GM19239 (cell line): Measurements from ENCODE around the gene RDH8.
"Not testable (repeated sequence)": the region's sequence is repeated elsewhere in the genome, so short reads cannot be mapped to it uniquely, and the experiment has no call there.

Source experiments
- DNase-seq: peaks from one replicate; pipeline ENCODE4 v3.0.0; 2011; ENCODE audit warnings: low spot score; ENCODE audit not compliant: insufficient read length
- FAIRE-seq: peaks from 2 replicates; lab custom pipeline; 2011; peaks lifted over from hg19 to GRCh38; lab: Jason Lieb, UNC

RDH8 gene

DNA sequence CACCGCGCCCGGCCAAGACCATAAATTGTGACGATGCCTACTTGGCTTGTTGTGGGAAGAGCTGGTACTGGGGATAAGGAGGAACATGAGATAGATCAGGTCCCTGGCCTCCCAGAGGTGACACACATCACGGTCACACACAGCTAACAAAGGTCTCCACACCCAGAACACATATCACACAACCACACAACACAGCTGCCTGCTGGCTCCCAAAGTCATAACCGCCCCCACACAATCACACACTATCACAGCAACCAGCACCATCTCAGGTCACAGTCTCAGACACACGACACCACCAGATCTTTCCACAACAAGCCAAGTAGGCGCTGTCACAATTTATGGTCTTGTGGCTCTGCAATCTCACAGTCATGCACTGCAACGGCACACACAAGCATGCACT lies 8.7 kb upstream of the RDH8 start:
- FAIRE-seq (no peak), DNase-seq (no peak)

DNA sequence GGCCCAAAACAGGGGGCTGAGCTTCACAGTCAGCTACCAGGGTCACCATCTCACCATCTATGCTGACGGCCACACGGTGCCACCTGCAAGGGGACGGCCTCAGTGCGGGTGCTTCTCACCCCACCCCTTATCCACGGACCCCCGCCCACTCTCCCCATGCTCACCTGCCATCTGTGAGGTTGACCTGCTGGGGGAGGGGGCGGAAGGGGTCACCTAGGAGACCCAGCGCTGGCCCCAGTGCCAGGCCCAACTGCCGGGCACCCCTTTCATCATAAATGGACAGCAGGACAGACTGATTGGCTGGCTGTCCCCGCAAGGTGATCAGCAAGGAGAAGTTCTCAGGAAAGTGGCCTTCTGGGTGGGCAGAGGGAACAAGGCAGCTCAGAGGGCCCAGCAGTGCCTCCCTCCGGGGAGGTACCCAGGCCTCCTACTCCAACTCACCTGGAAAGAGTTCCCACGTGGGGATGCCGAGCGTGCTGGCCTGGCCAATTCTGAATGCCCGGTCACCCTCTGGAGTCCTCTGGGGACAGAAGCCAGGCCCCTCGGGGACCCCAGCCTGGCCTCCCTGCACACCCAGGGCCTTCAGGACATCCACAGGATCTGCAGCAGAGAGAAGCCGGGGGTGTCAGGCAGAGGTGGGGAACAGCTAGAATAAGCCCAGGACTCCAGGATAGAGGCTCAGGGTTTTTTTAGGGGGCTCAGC lies 7.5 kb upstream of the RDH8 start:
- FAIRE-seq (no peak), DNase-seq (no peak)

DNA sequence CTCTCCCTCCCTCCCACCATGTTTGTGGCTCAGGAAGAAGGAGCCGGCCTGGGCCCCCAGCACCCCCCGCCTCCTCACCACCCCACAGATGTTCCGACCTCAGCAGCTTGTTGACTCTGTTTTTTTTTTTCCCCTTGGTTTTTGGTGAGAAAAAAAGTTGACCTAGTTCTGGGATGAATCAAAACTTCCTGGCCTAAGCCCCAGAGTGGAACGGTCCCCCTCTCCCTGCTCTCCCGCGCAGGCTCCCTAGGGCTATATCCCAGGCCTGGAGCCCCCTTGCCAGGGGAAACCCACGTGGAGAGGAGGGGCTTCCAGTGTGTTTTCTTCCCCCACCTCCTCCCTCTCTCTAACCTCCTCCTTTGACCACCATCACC lies 7.0 kb upstream of the RDH8 start:
- no peak for FAIRE-seq

DNA sequence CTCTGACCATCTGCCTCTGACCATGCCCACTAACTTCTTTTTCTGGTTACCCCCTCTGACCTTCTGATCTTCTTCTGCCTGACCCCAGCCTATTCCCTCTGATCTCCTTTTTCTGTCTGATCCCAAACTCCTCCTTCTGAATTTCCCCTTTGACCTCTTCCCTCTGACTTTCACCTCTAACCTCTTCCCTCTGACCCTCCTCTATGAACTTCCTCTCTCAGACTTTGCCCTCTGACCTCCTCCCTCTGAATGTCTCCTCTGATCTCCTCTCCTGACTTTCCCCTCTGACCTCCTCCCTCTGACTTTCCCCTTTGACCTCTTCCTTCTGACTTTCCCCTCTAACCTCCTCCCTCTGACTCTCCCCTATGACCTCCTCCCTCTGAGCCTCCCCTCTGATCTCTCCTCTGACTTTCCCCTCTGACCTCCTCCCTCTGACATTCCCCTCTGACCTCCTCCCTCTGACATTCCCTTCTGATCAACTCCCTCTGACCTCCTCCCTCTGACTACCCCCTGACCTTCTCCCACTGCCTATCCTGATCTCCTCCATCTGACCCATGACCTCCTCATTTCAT lies 6.4 kb upstream of the RDH8 start:
- no peak for FAIRE-seq
- no peak for DNase-seq

More for the DNA sequence above, 7.0 kb upstream of the RDH8 start:
- no peak for DNase-seq

DNA sequence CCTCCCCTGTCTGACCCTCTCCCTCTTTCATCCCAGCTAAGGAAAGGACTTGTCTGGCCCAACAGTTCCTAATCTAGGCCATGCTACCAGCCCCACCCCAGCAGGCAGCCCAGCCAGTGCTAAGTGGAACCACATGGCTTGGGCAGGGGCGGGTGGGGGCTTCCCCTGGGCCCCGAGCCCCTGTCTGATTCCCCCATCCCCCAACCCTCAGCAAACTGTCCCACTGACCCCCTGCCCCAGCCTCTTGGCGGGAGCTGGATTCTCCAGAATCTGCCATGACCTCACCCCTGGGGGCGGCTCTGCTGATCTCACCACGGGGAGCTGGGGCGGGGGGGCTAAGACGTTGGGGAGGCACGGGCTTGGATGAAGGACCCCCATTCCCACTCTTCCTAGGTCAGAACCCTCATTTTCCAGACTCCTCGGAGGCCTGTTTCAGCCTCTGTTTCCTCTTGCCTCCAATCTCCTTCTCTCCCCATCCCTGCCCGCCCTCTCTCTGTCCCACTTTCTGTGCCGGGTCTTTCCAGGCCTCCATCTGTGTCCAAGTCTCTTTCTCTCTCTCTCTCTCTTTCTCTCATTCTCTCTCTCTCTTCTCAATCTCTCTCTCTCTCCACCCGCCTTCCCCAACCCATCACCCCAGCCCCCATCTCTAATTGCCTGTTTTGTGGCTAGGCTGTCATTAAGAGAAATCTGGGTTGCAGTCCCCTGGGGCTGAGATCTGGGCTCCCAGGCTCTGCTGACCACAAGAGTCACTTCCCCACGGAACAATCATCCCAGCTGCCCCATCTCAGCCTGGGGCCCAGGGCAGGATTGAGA lies 5.7 kb upstream of the RDH8 start:
- no peak for FAIRE-seq
- DNase-seq = no peak

DNA sequence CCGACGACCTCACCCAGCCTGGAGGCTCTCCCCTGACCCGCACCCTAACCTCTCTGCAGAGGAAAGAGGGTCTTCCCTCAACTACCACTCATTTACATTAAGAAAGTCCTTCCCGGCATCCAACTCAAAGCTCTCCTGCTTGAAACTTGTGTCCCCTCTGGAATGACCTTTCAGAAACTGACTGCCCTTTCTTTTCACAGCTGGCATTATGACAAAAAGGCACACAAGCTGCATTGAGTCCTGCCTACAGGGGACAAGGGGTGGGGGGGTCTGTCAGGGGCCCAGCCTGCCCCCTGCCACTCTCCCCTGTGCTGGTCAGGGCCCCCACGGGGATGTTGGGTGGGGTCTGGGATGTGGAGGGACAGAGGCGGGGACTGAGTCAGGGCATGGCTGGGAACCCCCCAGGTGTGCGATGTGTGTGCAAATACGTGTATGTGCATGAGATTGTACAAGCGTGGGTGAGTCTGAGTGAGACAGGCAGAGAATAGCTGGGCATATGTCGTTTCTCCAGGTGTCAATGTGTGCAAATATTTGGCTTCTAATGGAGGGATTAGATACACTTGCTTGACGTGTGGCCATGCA lies 5.0 kb upstream of the RDH8 start:
- FAIRE-seq (no peak), DNase-seq (no peak)

DNA sequence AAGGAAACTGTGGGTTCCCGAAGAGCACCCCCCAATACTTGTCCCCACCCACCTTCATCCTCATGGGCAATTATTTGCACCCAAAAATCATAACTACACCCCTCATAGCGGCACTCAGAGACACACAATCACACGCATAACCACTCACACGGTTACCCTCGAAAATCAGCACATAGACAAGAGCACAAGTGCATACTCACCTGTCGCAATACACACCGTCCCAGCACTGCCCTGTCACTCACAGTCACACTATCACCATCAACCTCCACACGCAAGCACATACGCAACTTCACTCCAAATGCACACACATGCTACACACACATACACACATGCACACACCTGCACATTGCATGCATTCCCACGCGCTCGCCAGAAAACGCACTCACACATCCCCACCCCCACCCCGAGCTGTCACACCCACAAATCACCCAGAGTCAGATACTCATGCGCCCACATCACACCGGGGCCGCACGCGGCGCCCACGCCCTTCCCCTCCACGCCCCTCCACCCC lies 3.5 kb upstream of the RDH8 start:
- no peak for FAIRE-seq
- DNase-seq = no peak

DNA sequence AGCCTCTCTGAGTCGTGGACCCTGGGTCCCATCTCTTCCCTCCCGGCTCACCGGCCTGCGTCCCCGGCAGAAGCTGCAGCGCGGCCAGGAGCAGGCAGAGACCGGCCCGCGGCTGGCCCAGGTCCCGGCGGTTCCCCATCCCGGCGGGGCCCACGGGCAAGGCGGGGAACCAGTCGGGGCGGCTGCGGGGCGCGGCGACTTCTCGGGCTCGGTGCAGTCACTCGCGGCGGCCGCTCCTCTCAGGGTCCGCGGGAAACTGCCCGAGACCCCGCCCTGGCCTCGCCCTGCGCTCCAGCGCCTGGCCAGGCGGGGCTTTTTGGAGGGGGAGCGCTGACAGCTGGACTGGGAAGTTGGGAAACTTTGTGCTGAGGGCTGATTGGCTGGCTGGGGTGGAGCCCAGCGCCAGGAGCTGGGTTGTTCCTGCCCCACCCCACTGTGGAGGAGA lies 3.0 kb upstream of the RDH8 start, which contains the start of gene COL5A3:
Gene COL5A3 (minus strand): TSS at position 258 of the 445 bp plus-strand sequence. CDS start 119 bp downstream, at position 139.
- FAIRE-seq = no peak
- DNase-seq = no peak

DNA sequence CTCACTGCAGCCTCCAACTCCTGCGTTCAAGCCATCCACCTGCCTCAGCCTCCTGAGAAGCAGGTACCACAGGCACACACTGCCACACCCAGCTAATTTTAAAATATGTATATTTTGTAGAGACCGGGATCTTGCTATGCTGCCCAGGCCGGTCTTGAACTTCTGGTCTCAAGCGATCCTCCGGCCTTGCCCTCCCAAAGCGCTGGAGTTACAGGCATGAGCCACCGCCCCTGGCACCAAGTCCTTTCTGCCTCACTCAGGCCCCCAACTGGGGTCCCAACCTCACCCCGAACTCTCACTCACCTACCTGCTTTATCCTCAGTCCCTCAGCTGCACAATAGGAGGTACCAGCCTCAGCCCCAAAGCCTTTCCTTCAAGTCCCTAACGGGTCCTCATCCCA lies 2.3 kb upstream of the RDH8 start:
- no peak for FAIRE-seq
- no peak for DNase-seq

DNA sequence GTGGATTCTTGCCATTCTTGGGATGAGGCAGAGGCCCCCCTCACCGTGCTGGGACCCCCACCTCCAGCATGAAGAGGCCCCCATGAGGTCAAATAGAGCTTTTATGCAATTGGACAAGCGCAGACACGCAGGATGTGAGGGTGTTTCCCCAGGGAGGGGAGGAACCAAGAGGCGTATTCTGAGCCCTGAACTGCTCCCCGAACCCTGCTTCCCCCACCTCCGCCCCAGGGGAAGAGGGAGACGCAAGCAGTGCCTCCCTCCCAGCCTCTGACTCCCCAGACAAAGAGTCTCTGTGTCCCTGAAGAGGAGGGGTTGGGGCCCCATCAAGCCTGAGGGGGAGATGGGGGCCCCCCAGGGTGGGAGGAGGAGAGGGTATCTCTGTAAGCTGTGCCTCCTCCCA lies 1.3 kb upstream of the RDH8 start:
- DNase-seq = no peak
- FAIRE-seq = no peak

DNA sequence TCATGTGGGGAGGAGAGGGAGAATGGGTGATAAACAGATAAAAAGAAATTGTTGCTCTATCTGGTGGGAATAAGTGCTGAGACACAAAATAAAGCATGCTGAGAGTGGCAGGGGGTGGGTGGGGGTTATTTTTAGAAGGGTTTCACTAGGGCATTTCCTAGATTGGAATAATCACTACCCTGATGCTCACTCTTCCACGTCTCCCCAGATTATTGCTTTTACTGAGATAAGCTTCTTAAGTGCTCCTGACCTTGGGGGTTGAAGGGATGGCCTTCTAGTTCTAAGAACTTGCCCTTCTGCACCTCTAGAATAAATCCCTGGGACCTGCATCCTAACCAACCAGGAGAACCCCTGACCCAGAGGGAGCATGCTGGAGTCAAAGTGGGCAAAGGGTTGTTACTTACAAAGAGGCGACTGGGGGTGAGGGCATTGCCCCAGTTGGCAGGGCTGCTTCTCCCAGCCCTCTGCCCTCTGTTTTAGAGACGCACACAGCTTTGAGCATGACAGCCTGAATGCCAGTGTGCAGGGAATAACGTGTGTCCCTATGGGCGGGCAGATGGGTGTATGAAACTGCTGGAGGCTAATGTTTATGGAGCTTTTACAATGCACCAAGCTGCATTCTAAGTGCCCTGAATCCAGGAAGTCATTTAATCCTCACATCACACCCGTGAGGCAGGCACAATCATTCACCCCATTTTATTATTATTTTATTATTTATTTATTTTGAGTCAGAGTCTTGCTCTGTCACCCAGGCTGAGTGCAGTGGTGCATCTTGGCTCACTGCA lies 743 bp downstream of the RDH8 start:
- DNase-seq = no peak
- no peak for FAIRE-seq

DNA sequence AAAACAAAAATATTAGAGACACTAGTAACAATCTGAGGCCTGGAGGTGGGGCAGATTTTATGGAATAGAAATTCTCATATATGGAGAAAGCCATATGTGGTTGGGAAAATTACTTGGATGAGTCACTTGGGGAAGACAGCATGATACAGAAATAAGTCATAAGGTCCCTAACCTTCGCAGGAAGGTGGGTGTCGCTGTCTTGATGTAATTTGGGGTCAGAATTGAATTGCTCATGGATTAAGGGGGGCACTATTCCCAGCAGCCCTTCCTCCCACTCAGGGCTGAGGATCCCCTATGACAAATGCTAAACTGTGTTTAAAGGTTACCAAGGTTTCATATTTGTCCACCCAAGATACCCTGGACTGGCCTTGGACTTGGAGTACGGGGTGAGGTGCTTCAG lies 5.0 kb downstream of the RDH8 start:
- no peak for FAIRE-seq
- DNase-seq = no peak

DNA sequence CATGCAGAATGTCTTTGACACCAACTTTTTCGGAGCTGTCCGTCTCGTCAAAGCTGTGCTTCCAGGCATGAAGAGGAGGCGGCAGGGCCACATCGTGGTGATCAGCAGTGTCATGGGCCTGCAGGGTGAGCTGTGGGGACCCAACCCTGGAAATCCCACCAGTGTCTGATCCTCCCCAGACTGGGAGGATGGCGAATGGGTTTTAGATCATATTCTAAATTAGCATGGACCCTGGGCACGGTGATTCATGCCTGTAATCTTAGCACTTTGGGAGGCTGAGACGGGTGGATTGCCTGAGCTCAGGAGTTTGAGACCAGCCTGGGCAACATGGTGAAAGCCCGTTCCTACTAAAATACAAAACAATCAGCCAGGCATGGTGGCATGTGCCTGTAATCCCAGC lies 5.5 kb downstream of the RDH8 start:
- FAIRE-seq = no peak
- DNase-seq = no peak

DNA sequence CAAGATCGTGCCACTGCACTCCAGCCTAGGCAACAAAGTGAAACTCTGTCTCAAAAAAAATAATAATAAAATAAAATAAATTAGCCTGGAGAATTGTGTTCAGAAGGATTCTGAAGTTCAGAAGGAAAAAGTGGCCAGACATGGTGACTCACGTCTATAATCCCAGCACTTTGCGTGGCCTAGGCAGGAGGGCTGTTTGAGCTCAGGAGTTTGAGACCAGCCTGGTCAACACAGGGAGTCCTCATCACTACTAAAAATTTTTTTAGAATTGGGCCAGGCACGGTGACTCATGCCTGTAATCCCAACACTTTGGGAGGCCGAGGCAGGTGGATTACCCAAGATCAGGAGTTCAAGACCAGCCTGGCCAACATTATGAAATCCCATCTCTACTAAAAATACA lies 6.0 kb downstream of the RDH8 start:
- FAIRE-seq (no peak), DNase-seq (no peak)

DNA sequence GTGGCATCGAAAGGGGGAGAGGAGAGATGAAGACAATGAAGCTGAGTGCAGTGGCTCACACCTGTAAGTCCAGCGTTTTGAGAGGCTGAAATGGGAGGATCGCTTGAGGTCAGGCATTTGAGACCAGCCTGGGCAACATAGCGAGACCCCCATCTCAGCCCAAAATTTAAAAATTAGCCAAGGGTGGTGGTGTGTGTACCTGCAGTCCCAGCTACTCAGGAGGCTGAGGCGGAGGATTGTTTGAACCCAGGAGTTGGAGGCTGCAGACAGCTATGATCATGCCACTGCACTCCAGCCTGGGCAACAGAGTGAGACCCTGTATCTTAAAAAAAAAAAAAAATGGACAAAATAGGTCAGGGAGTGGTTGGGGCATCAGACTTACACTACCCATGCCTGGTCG lies 7.6 kb downstream of the RDH8 start:
- FAIRE-seq (no peak), DNase-seq (no peak)

DNA sequence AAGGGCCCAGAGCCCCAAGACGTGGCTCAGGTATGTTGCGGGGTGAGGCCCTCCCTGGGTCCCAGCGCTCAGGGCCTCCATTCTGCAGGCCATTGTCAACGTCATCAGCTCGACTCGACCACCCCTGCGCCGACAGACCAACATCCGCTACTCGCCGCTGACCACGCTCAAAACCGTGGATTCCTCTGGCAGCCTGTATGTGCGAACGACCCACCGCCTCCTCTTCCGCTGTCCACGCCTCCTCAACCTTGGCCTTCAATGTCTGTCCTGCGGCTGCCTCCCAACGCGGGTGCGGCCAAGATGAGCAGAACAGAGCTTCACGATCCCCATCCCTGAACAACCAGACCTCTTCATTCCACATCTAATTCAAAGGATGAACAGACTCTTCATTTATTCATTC lies 8.2 kb downstream of the RDH8 start:
- FAIRE-seq = no peak
- DNase-seq = no peak

DNA sequence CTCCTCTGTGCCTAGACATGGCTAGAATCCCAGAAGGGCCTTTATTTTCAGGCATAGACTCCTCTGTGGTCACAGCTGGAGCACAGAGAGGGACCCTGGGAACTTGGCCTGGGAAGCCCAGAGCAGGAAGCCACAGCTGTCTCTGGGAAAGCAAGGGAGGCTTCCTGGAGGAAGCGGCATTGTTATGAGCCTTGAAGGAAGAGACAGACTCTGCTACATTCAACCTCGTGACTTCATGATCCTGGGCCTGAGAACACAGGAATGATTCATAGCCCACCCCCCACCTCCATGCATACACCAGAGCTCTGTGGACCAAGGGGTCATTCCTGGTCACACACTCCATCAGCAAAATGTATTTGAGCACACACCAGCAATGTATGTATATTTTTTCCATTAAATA lies 8.6 kb downstream of the RDH8 start:
- no peak for FAIRE-seq
- no peak for DNase-seq

DNA sequence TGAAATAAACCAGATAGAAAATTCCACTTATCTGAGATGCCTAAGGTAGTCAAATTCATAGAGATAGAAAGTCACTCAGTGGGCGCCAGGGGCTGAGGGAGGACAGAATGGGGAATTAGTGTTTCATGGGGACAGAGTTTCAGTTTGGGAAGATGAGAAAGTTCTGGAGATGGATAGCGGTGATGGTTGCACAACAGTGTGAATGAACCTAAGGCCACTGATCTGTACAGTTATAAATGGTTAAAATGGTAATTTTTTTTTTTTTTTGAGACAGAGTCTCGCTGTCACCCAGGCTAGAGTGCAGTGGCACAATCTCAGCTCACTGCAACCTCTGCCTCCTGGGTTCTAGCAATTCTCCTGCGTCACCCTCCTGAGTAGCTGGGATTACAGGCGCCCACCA lies 9.8 kb downstream of the RDH8 start:
- DNase-seq, FAIRE-seq: not testable (repeated sequence)

DNA sequence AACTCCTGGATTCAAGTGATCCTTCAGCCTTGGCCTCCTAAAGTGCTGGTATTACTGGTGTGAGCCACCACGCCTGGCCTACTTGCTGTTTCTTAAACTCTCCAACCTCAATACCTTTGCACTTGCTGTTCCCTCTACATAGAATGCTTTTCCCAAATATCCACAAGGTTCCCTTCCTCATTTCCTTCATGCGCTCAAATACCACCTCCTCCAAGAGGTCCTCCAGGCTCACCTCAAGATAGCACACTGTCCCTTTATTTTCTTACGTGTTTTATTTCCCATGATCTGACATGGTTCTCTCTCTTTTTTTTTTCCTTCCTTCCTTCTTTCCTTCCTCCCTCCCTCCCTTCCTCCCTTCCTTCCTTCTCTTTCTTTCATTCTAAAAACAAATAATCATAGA lies 13.5 kb downstream of the RDH8 start:
- no peak for DNase-seq
- no peak for FAIRE-seq
